ENCODE measurements around the gene ASCL5. TPM values are rescaled to one million over a fixed set of nuclear protein-coding genes. Genes with fewer than 3 reads are reported as not detected.

ASCL5 gene
- total and polyA plus RNA-seq, 9 of the 15 experiments (the other 6 are each of a cell fraction or from before 2014, with no cell fraction given): 0.09 TPM; not detected in 8

DNA sequence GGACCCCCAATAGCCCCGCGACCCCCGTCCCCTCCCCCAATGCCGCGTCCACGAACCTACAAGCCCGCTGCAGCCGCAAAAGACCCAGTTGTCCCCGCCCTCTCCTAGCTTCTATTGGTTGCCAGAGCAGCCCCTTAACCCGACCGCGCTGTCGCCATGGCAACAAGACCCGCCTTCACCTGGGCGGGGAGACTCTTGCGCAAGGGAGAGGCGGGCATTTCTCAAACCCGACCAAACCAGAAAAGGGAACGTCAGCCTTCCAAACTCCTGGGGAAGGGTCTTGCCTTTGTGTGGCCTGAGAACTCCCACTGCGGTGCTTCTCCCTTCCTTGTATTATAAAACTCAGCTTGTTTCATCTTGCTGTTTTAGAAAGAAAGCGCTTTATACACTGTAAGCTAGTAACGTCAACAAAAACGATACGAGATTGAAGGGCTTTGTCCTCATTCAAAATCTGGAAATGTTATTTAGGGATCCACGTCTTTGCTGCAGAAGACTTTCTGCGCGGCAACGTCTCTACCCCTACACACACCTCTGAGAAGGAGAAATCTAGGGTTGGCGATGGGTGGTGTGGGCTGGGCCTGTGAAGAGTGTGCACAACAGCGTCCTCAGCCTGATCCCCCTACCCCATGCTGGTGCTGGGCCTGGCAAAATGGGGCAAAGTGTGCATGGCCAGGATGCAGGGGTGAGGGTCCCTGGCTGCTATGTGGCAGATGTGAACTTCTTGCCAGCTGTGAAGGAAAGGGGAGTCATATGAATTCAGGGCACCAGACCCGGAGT, 27.6 kb upstream of the ASCL5 start, which contains the start of gene TMEM9 (continued):
- TF ChIP-seq, protein P1, sequence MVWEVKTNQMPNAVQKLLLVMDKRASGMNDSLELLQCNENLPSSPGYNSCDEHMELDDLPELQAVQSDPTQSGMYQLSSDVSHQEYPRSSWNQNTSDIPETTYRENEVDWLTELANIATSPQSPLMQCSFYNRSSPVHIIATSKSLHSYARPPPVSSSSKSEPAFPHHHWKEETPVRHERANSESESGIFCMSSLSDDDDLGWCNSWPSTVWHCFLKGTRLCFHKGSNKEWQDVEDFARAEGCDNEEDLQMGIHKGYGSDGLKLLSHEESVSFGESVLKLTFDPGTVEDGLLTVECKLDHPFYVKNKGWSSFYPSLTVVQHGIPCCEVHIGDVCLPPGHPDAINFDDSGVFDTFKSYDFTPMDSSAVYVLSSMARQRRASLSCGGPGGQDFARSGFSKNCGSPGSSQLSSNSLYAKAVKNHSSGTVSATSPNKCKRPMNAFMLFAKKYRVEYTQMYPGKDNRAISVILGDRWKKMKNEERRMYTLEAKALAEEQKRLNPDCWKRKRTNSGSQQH (CRISPR knock-in tag; IDR thresholded peaks at IDR 0.05): no peak
- TF ChIP-seq FOXM1 (IDR thresholded peaks at IDR 0.05; ENCODE audit: low read depth) (peak; percentile 26; the same call in 1 of the 2 replicates), FOXM1 (CRISPR knock-in tag; IDR thresholded peaks at IDR 0.05; ENCODE audit: low read depth) (no peak), TEAD1 (CRISPR knock-in tag; IDR thresholded peaks at IDR 0.05) (no peak; a peak in 1 of 4 replicates), MED1 (CRISPR knock-in tag; IDR thresholded peaks at IDR 0.05; ENCODE audit: borderline replicate concordance) (no peak), ZNF445 (CRISPR knock-in tag; IDR thresholded peaks at IDR 0.05; ENCODE audit: low read depth) (no peak), ZNF57 (CRISPR knock-in tag; IDR thresholded peaks at IDR 0.05) (no peak)
- TF ChIP-seq, protein P2, sequence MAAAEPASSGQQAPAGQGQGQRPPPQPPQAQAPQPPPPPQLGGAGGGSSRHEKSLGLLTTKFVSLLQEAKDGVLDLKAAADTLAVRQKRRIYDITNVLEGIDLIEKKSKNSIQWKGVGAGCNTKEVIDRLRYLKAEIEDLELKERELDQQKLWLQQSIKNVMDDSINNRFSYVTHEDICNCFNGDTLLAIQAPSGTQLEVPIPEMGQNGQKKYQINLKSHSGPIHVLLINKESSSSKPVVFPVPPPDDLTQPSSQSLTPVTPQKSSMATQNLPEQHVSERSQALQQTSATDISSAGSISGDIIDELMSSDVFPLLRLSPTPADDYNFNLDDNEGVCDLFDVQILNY (CRISPR knock-in tag; IDR thresholded peaks at IDR 0.05): no peak
- TF ChIP-seq, protein P3, sequence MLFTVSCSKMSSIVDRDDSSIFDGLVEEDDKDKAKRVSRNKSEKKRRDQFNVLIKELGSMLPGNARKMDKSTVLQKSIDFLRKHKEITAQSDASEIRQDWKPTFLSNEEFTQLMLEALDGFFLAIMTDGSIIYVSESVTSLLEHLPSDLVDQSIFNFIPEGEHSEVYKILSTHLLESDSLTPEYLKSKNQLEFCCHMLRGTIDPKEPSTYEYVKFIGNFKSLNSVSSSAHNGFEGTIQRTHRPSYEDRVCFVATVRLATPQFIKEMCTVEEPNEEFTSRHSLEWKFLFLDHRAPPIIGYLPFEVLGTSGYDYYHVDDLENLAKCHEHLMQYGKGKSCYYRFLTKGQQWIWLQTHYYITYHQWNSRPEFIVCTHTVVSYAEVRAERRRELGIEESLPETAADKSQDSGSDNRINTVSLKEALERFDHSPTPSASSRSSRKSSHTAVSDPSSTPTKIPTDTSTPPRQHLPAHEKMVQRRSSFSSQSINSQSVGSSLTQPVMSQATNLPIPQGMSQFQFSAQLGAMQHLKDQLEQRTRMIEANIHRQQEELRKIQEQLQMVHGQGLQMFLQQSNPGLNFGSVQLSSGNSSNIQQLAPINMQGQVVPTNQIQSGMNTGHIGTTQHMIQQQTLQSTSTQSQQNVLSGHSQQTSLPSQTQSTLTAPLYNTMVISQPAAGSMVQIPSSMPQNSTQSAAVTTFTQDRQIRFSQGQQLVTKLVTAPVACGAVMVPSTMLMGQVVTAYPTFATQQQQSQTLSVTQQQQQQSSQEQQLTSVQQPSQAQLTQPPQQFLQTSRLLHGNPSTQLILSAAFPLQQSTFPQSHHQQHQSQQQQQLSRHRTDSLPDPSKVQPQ (CRISPR knock-in tag; IDR thresholded peaks at IDR 0.05; ENCODE audit: borderline replicate concordance): no peak
- TF ChIP-seq, protein P4, sequence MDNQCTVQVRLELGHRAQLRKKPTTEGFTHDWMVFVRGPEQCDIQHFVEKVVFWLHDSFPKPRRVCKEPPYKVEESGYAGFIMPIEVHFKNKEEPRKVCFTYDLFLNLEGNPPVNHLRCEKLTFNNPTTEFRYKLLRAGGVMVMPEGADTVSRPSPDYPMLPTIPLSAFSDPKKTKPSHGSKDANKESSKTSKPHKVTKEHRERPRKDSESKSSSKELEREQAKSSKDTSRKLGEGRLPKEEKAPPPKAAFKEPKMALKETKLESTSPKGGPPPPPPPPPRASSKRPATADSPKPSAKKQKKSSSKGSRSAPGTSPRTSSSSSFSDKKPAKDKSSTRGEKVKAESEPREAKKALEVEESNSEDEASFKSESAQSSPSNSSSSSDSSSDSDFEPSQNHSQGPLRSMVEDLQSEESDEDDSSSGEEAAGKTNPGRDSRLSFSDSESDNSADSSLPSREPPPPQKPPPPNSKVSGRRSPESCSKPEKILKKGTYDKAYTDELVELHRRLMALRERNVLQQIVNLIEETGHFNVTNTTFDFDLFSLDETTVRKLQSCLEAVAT (IDR thresholded peaks at IDR 0.05): no peak
- TF ChIP-seq, protein P5, sequence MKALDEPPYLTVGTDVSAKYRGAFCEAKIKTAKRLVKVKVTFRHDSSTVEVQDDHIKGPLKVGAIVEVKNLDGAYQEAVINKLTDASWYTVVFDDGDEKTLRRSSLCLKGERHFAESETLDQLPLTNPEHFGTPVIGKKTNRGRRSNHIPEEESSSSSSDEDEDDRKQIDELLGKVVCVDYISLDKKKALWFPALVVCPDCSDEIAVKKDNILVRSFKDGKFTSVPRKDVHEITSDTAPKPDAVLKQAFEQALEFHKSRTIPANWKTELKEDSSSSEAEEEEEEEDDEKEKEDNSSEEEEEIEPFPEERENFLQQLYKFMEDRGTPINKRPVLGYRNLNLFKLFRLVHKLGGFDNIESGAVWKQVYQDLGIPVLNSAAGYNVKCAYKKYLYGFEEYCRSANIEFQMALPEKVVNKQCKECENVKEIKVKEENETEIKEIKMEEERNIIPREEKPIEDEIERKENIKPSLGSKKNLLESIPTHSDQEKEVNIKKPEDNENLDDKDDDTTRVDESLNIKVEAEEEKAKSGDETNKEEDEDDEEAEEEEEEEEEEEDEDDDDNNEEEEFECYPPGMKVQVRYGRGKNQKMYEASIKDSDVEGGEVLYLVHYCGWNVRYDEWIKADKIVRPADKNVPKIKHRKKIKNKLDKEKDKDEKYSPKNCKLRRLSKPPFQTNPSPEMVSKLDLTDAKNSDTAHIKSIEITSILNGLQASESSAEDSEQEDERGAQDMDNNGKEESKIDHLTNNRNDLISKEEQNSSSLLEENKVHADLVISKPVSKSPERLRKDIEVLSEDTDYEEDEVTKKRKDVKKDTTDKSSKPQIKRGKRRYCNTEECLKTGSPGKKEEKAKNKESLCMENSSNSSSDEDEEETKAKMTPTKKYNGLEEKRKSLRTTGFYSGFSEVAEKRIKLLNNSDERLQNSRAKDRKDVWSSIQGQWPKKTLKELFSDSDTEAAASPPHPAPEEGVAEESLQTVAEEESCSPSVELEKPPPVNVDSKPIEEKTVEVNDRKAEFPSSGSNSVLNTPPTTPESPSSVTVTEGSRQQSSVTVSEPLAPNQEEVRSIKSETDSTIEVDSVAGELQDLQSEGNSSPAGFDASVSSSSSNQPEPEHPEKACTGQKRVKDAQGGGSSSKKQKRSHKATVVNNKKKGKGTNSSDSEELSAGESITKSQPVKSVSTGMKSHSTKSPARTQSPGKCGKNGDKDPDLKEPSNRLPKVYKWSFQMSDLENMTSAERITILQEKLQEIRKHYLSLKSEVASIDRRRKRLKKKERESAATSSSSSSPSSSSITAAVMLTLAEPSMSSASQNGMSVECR (CRISPR knock-in tag; IDR thresholded peaks at IDR 0.05): no peak
- TF ChIP-seq, protein P6, sequence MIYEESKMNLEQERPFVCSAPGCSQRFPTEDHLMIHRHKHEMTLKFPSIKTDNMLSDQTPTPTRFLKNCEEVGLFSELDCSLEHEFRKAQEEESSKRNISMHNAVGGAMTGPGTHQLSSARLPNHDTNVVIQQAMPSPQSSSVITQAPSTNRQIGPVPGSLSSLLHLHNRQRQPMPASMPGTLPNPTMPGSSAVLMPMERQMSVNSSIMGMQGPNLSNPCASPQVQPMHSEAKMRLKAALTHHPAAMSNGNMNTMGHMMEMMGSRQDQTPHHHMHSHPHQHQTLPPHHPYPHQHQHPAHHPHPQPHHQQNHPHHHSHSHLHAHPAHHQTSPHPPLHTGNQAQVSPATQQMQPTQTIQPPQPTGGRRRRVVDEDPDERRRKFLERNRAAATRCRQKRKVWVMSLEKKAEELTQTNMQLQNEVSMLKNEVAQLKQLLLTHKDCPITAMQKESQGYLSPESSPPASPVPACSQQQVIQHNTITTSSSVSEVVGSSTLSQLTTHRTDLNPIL (CRISPR knock-in tag; IDR thresholded peaks at IDR 0.05): no peak

Data from K562 (cell line).